IPS DF 19.7 (cell line): ENCODE results near the gene HECTD4.
"Not testable (repeated sequence)": the region's sequence is repeated elsewhere in the genome, so short reads cannot be mapped to it uniquely, and the experiment has no call there.

Source experiments
- DNase-seq: peaks from one replicate; pipeline ENCODE4 v3.0.0-alpha.2; 2013; ENCODE audit warnings: low read depth, low spot score

The HECTD4 gene, protein sequence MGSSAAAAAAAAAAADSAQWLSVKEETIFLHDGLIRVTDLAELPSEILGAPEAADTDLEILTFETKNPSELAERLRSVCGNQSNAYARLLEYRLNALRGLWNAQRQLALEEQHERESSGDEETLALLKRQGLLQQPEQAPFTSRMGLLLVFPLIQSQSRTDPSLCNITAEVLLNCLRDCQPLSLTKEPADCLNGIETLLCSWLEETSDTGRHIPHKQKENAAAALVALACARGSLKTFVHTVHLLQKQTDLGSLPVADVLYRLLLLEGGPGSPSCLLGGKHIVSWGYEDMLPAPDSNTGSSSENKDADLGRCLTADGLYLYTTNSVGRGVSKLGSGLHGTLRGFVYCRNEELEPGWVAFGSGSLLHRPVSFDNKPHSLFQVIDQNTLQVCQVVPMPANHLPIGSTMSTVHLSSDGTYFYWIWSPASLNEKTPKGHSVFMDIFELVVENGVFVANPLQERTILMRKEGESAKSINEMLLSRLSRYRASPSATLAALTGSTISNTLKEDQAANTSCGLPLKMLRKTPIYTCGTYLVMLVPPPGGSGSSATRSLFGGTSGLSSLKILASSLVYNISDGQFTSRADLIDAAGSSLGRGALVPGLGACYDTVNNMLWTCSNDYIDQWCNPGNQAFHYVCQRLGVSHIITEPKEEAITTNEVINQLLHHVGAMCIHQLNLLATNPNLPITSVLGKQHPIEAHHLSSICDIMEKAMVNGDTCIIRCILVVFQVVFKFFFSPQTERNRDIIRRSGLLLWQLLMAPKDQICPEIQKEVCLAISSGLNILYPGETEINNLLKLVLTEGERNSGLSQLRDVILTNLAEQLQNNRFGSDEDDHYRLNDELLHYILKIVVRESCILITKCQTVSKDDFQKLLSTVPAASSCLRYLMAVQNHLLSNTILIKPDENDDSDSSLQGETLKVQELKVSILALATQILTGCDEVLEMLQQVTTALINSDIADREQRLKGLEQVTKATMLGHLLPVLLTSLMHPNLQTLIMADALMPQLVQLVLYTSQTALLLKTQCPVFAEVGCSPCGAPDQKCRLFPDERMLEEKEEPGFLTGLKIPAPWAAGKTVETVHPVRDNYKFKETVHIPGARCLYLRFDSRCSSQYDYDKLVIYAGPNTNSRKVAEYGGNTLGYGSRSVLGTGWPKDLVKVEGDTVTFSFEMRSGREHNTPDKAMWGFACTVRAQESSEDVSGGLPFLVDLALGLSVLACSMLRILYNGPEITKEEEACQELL (N-terminal part only)

GRCh38 chr12:112381883-112382796 lies at the start of gene HECTD4:
Gene HECTD4 (minus strand): TSS chr12:112382431. CDS start chr12:112382128, 303 bp downstream.
- peak; percentile 40 for DNase-seq

DNA sequence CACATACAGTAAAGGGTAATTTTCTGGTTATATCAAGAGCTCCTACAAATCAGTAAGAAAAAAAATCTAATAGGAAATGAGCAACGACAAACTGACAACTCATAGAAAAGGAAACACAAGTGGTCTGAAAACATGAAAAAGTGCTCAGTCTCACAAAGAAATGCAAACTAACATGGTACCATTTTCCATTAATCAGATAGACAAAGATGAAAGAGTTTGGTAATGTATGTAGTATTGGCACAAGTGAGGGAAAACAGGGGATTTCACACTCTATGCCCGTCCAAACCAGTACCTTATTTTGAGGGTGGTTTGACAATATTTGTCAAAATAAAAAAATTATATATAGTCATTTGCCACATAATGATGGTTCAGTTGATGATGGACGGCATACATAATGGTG lies 49.7 kb upstream of the HECTD4 start:
- DNase-seq = no peak

DNA sequence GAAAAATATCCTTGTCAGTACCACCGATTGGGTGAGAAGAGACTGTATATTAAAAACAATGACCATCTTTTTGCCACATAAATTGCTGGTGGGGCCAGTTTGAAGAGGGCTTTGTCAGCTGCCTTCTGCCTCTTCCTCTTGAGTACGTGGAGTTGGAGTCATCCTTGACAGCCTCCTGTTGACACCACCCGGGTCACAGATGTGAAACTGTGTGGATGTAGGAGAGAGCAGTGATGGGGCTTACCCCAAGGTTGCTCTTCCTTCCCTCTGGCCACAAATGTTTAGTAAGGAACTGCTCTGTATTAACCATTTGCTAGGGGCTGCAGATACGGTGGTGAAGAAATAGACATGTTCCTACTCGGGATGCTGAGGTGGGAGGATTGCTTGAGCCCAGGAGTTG lies 48.7 kb upstream of the HECTD4 start:
- DNase-seq = no peak

DNA sequence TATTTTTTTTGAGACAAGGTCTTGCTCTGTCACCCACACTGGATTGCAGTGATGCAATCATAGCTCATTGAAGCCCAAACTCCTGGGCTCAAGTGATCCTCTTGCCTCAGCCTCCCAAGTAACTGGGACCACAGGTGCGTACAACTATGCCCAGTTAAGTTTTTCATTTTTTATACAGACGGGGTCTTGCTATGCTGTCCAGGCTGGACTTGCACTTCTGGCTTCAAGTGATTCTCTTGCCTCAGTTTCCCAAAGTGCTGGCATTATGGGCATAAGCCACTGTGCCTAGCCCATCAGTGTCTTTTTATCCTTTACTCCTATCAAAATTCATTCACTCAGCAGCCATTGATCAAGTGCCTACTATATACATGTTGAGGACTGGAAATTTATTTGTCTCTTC lies 45.5 kb upstream of the HECTD4 start:
- no peak for DNase-seq

- DNase-seq = no peak
These were observed 43.6 kb upstream of the HECTD4 start for GRCh38 chr12:112425582-112426382.

DNA sequence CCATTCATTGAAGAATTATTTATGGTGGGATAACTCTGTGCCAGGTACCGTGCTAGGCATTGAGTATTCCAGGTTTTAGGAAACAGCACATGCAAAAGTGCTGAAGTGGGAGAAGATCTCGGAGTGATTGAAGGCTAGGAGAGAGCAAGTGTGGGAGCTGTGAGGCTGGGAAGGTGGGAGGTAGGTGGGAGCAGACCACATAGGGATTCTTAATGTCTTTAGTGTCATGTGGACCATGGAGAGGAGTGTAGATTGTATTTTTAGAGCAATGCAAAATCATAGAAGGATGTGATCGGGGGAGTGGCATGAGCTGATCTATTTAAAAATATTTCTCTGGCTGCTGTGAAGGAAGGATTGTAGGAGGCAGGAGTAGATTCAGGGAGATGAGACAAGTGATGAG lies 41.9 kb upstream of the HECTD4 start:
- no peak for DNase-seq

GRCh38 chr12:112422531-112422930 lies 40.3 kb upstream of the HECTD4 start:
- DNase-seq = no peak

DNA sequence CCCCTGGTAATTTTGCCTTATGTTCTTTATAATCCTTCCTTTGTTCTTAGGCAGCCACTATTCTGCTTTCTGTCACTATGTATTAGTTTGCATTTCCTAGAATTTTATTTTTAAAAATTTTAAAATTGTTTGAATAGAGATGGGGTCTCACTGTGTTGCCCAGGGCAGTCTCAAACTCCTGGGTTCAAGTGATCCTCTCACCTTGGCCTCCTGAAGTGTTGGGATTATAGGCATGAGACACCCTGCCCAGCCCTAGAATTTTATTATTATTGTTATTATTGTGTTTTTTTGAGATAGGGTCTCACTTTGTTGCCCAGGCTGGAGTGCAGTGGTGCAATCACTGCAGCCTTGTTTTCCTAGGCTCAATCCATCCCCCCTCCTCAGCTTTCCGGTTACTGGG lies 39.1 kb upstream of the HECTD4 start:
- no peak for DNase-seq

DNA sequence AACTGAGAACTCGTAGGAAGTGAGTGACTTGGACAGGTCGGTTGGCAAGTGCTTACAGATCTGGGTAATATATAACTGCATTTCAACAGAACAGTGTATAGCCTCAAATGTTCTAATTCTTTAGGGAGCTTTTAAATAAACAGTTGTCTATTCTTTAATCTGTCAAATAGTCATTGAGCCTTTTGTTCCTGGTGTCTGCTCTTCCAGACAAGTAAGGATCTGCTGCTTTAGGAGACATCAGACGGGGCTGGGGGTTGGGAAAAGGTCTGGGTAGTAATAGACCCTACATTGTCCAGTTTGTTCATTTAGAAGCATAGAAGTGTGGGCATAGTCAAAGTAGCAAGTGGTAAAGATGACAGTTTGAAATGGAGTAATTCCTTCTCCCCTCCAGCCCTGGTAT lies 38.5 kb upstream of the HECTD4 start:
- no peak for DNase-seq

GRCh38 chr12:112419297-112420133 lies 37.3 kb upstream of the HECTD4 start:
- DNase-seq = no peak

GRCh38 chr12:112418608-112419296 lies 36.5 kb upstream of the HECTD4 start, which contains the start of gene PTPN11:
Gene PTPN11 (plus strand): TSS chr12:112418947. CDS start chr12:112419112, 165 bp downstream.
- DNase-seq = no peak

GRCh38 chr12:112418273-112418607 lies 36.0 kb upstream of the HECTD4 start:
- DNase-seq = no peak

GRCh38 chr12:112415457-112415856 lies 33.2 kb upstream of the HECTD4 start:
- DNase-seq = not testable (repeated sequence)

- no peak for DNase-seq
These were observed 31.8 kb upstream of the HECTD4 start for GRCh38 chr12:112413855-112414625.

- no peak for DNase-seq
These were observed 27.6 kb upstream of the HECTD4 start for GRCh38 chr12:112409906-112410244.

GRCh38 chr12:112409064-112409905 lies 27.1 kb upstream of the HECTD4 start, which contains the start of gene RPL6:
Gene RPL6 (minus strand): TSS chr12:112409605. CDS start chr12:112408656, 949 bp downstream.
- DNase-seq = peak; percentile 94

DNA sequence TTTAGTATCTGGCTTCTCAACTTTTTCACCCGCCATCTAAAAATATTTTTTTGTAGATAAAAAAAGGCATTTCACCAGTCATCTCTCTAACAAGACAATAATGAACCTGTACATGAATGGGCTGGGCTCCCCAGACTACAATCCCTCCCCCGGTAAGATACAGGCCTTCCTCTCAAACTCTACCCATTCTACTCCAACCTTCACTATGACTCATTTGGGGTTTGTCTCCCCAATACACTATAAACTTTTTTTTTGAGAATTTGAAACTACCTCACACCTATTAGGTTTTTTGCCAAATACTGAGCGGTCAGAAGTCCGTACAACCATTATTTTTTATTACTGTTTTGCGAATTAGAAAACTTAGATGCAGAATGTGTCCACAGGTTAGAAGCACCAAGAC lies 26.4 kb upstream of the HECTD4 start:
- DNase-seq = no peak
